Erythroblast (primary cell): ENCODE results near the gene SNX2.

Experiments used
- GATA1 ChIP-seq: IDR thresholded peaks from 2 replicates; pipeline ENCODE4 v1.6.1; 2011; ENCODE audit warnings: low read depth, mild to moderate bottlenecking, control low read depth, low read length, moderate library complexity
- POLR2A ChIP-seq: IDR thresholded peaks from 2 replicates; pipeline ENCODE4 v1.6.1; 2011; ENCODE audit warnings: mild to moderate bottlenecking, low read length

DNA sequence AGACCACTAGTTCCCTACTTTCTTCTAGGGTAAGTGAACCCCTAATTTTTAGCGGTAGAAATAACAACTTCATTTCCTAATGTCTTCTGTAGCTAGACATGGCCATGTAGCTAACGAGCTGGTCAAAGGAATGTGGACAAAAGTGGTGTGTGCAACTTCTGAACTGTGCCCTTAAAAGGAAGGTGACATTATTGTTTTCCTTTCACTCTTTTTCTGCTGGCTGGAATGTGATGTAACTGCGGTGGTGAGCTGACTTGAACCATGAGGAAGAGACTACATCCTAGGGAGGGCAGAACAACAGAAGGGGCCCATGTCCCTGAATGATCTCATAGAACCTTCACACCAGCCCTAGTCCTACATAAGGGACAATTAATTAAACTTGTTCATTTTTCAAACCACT is 1.3 kb upstream of the SNX2 start:
- no peak for TF ChIP-seq POLR2A
- TF ChIP-seq GATA1 = no peak
